GM21528 (cell line): ENCODE measurements around the gene RABEP2.
"Not testable (repeated sequence)": the region's sequence is repeated elsewhere in the genome, so short reads cannot be mapped to it uniquely, and the experiment has no call there.

ENCODE experiments used
- ATAC-seq: cut with Tn5 transposase; IDR thresholded peaks from one replicate; pipeline ENCODE4 v1.9.1; 2021; ENCODE audit warnings: mild to moderate bottlenecking, moderate library complexity; ENCODE audit not compliant: unreplicated experiment, low FRiP score

Gene RABEP2

DNA sequence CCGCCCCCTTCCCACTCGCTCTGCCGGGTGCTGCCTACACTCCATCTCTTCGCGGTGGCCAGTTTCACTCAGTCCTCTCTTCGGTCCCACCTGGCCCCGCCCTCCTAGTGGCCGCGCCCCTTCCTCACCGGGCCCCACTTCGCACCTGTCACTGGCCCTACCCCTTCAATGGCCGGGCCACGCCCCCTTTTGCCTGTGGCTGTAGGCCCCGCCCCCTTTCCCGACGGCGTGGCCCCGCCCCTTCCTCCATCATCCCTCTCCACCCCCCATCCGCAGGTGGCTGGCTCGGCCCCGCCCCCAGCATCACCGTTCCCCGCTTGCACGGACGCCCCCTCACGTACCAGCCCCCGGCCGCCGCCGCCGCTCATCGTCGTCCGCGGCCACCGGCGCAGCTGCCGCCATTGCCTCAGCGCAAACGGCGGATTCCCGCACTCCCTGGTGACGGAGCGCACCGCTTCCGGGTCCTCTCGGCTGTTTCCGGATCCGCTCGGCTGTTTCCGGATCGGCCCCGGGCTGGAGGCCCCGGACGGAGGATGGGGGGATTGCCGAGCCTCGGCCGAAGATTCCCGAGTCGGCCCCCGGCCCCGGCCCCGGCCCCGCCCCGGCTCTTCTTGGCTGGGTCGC is at the start of gene RABEP2:
Gene RABEP2 (minus strand): TSS at position 477 of the 624 bp plus-strand sequence. CDS start 75 bp downstream, at position 402.
- ATAC-seq, result peak; percentile 65

DNA sequence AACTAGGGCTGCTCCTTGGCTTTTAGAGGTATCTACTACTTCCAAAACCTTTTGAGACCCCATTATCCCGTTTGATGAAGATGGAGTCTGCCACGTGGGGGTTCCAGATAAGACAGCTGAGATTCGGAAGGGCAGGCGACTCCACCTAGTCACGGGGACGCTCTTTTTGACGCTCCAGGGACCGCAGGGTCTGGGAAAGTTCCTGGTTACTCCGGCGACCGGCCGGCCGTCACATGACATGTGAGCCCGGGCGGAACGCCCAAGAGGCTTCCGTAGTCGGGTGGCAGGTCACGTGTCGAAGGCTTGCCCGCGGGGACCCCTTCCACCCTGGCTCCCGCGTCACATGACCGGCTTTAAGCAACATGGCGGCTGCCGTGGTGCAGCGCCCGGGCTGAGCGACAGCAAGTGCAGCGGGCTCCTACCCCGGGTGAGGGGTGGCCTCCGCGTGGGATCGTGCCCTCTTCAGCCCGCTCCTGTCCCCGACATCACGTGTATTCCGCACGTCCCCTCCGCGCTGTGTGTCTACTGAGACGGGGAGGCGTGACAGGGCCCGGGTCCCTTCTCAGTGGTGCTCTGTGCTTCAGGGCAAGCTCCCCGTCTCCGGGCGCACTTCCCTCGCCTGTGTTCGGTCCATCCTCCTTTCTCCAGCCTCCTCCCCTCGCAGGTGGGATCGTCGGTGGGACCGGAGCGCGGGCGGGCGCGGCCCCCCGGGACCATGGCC is 49.6 kb upstream of the RABEP2 start, which contains the start of gene SPNS1:
Gene SPNS1 (plus strand): TSS at position 342 of the 721 bp plus-strand sequence. CDS start 374 bp downstream, at position 716.
- ATAC-seq, result peak; percentile 72

DNA sequence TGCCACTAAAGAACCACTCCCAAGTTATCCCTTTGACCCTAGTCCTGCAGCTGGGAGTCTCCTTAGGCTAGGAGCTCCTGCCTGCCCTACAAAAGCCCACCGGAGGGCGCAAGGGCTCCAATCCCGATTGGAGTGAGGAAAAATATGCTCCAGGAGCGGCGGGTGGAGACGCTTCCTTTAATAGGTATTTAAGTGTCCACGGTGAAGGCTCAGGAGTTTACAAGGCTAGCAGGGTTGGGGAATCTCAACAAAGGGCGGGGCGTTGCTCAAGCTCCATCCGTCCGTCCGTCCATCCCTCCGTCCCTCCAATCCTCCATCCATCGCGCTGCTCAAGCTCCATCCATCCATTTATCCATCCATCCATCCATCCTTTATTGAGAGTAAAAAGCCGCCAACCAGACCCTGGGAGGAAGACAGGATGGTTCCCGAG is 49.0 kb upstream of the RABEP2 start:
- peak; percentile 16 for ATAC-seq

- not testable (repeated sequence) for ATAC-seq
Observed at GRCh38 chr16:28969696-28970095, 44.7 kb upstream of the RABEP2 start.

GRCh38 chr16:28967156-28967555 is 42.1 kb upstream of the RABEP2 start:
- no peak for ATAC-seq

DNA sequence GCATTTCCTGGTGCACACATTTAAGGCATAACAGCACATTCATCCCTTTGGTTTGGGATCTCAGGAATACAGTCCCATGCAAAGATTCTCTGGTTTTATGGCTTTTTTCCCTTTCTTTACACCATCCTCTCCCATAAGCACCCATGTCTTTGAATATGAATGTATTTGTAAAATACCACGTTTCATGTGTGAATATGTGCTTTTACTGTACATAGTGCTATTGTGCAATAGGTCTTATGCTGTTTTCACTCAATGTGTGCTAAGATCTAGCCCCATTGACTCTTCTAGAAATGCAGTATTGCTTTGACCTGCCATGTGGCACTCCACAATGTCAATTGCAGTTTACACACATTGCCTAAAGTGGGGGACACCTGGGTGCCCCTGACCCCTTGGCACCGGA is 39.5 kb upstream of the RABEP2 start:
- ATAC-seq, result no peak

DNA sequence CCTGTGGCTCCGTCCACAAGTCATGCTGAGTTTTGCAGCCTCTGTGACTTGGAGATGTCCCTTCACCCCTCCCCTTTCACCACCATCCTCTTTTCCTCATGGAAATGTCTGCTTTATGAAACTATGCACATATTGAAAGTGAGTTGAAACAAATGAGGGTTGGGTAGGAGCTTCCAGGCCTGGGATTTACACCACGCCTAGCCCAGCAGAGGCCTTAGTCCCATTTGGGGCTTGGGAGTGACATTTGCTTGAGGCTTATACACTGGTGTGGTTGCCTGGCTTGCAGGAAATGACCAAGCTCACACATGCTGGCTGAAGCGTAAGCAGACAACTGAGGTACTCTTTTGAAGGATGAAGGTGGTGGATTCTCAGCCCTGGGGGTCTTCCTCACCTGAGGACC is 39.0 kb upstream of the RABEP2 start:
- ATAC-seq, result no peak

GRCh38 chr16:28958836-28959235 is 33.8 kb upstream of the RABEP2 start:
- no peak for ATAC-seq

- ATAC-seq, result no peak
Observed at GRCh38 chr16:28958216-28958615, 33.2 kb upstream of the RABEP2 start.

DNA sequence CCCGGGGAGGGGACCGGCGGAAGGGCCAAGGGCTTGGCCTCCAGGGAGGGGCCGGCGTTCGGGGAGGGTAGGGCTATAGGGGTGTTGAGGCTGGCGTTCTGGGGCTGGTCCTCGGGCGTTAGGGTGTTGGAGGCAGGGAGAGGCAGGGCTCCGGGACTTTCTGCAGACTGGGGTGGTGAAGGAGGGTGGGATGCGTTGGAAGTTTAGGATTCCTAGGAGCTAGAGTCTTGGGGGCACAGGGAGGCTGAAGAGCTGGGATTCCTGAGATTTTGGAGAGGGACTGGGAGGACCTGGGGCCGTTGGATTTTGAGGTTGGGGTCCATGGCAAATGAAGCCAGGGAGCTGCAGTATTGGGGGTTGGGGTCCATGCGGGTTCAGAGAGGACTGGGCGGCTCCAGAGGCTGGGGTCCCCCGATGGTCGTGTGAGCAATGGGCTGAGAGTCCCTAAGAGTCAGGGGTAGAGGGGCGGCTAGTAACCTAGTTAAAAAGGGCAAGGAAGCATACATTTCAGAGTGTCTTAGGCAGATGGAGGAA is 26.4 kb upstream of the RABEP2 start:
- no peak for ATAC-seq

GRCh38 chr16:28950648-28951409 is 25.8 kb upstream of the RABEP2 start, which contains the start of gene NFATC2IP:
NFATC2IP (plus strand) TSS chr16:28950937; CDS start chr16:28951012, 75 bp downstream.
- ATAC-seq, result peak; percentile 95

DNA sequence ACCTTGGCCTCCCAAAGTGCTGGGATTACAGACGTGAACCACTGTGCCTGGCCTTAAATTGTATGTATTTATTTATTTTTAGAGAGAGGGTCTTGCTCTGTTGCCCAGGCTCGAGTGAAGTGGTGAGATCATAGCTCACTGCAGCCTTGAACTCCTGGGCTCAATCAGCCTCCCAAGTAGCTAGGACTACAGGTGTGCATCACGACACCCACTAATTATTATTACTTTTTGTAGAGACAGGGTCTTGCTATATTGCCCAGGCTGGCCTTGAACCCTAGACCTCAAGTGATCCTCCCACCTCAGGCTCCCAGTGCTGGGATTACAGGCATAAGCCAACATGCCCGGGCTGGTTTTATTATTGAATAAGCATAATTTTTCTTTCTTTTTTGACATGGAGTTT is 21.6 kb upstream of the RABEP2 start:
- ATAC-seq, result no peak

GRCh38 chr16:28943281-28943680 is 18.2 kb upstream of the RABEP2 start:
- no peak for ATAC-seq

DNA sequence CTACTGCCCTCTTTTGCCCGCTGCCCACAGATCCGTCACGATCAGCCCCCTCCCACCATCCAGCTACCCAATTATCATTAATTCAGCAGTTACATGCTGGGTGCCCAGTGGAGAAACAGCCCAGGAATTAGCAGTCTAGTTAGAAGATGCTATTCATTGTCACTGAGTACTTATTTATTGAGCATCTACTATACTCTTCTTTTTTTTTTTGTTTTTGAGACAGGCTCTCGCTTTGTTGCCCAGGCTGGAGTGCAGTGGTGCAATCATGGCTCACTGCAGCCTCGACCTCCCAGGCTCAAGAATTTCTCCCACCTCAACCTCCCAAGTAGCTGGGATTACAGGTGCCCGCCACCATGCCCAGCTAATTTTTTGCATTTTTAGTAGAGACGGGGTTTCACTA is 14.8 kb upstream of the RABEP2 start:
- not testable (repeated sequence) for ATAC-seq

- ATAC-seq, result no peak
Observed at GRCh38 chr16:28938721-28939120, 13.7 kb upstream of the RABEP2 start.

GRCh38 chr16:28937222-28937876 is 12.3 kb upstream of the RABEP2 start:
- ATAC-seq, result no peak

GRCh38 chr16:28936784-28937155 is 11.7 kb upstream of the RABEP2 start:
- ATAC-seq, result no peak

GRCh38 chr16:28935924-28936783 is 11.1 kb upstream of the RABEP2 start:
- no peak for ATAC-seq

GRCh38 chr16:28935346-28935745 is 10.3 kb upstream of the RABEP2 start:
- ATAC-seq, result no peak
